Measurements from ENCODE around the gene KCNIP1.

DNA sequence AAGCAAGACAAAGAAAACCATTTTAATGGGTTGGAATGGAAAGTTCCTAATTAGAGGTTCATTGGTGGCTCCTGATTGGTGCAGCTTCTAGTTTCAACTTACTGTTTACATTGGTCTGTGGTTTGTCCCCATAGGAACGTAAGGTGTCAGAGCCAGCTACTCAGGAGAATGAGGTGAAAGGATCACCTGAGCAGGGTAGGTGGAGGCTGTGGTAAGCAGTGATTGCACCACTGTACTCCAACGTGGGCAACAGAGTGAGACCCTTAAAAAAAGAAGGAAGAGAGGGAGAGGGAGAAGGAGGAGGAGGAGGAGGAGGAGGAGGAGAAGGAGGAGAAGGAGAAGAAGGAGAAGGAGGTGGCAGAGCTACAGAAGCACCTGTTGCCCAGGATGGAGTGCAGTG, 30.4 kb downstream of the KCNIP1 start:
- TF ChIP-seq, protein P1, sequence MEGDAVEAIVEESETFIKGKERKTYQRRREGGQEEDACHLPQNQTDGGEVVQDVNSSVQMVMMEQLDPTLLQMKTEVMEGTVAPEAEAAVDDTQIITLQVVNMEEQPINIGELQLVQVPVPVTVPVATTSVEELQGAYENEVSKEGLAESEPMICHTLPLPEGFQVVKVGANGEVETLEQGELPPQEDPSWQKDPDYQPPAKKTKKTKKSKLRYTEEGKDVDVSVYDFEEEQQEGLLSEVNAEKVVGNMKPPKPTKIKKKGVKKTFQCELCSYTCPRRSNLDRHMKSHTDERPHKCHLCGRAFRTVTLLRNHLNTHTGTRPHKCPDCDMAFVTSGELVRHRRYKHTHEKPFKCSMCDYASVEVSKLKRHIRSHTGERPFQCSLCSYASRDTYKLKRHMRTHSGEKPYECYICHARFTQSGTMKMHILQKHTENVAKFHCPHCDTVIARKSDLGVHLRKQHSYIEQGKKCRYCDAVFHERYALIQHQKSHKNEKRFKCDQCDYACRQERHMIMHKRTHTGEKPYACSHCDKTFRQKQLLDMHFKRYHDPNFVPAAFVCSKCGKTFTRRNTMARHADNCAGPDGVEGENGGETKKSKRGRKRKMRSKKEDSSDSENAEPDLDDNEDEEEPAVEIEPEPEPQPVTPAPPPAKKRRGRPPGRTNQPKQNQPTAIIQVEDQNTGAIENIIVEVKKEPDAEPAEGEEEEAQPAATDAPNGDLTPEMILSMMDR (IDR thresholded peaks at IDR 0.05): no peak
- no peak for TF ChIP-seq POLR2A (IDR thresholded peaks at IDR 0.05)

Data from esophagus squamous epithelium (tissue), 4 donors.